DND-41 (cell line): ENCODE measurements around the gene TLE1.

Experiments
- ATAC-seq: fragments of 200-7000 bp; cut with Tn5 transposase; 3 replicates; pipeline ENCODE4 v1.9.1; 2021; ENCODE audit warnings: low read depth; ENCODE audit not compliant: insufficient read depth
- DNase-seq: peaks from one replicate; pipeline ENCODE4 v3.0.0-alpha.2; 2020
- H2AFZ ChIP-seq: 2 replicates; pipeline ENCODE4 v1.6.0; 2012; ENCODE audit warnings: low read depth, low read length
- H3K27ac ChIP-seq: 2 replicates; pipeline ENCODE4 v1.5.1; 2012; ENCODE audit warnings: low read length, inconsistent platforms
- H3K27me3 ChIP-seq: fragments of 200-600 bp; sonication (generic); 2 replicates; pipeline ENCODE4 v1.6.0; 2012; ENCODE audit warnings: low read length, mild to moderate bottlenecking, inconsistent platforms; ENCODE audit not compliant: insufficient read depth, poor library complexity
- H3K36me3 ChIP-seq: 2 replicates; pipeline ENCODE4 v1.5.1; 2012; ENCODE audit warnings: low read length, inconsistent platforms; ENCODE audit not compliant: insufficient read depth
- H3K4me1 ChIP-seq: 2 replicates; pipeline ENCODE4 v1.5.1; 2012; ENCODE audit warnings: mild to moderate bottlenecking, low read length; ENCODE audit not compliant: insufficient read depth
- H3K4me2 ChIP-seq: 2 replicates; pipeline ENCODE4 v1.6.0; 2012; ENCODE audit warnings: mild to moderate bottlenecking, moderate library complexity, low read length, inconsistent platforms; ENCODE audit not compliant: insufficient read depth
- H3K4me3 ChIP-seq, 2 experiments: fragments of 200-600 bp in 1 of 2; shearing (Covaris generic) in 1 of 2; 2 replicates each; pipeline ENCODE4 v1.5.1; 2012 to 2016; ENCODE audit warnings: inconsistent platforms in 2 of 2, low read length in 2 of 2, mild to moderate bottlenecking in 2 of 2, low read depth in 1 of 2, moderate library complexity in 1 of 2
- H3K79me2 ChIP-seq: 2 replicates; pipeline ENCODE4 v1.6.0; 2012; ENCODE audit warnings: low read length, inconsistent platforms; ENCODE audit not compliant: insufficient read depth
- H3K9ac ChIP-seq: 2 replicates; pipeline ENCODE4 v1.6.0; 2012; ENCODE audit warnings: low read depth, mild to moderate bottlenecking, inconsistent platforms, low read length, moderate library complexity
- H3K9me3 ChIP-seq: 2 replicates; pipeline ENCODE4 v1.5.1; 2012; ENCODE audit warnings: low read length, moderate library complexity, mild to moderate bottlenecking, inconsistent platforms; ENCODE audit not compliant: insufficient read depth, severe bottlenecking
- H4K20me1 ChIP-seq: 2 replicates; pipeline ENCODE4 v1.6.0; 2012; ENCODE audit warnings: low read length; ENCODE audit not compliant: insufficient read depth
- CTCF ChIP-seq: IDR thresholded peaks from 2 replicates; pipeline ENCODE4 v1.5.1; 2012; ENCODE audit warnings: borderline replicate concordance, low read length, moderate library complexity, mild to moderate bottlenecking; ENCODE audit not compliant: poor library complexity, severe bottlenecking; ENCODE audit errors: extremely low read depth
- EZH2 ChIP-seq: IDR thresholded peaks from 3 replicates; pipeline ENCODE4 v1.6.1; 2012; ENCODE audit warnings: borderline replicate concordance, low read depth, mild to moderate bottlenecking, moderate library complexity, low read length, inconsistent platforms; ENCODE audit not compliant: severe bottlenecking

The TLE1 gene

GRCh38 chr9:81589392-81589791 is 100.0 kb downstream of the TLE1 start:
- Histone ChIP-seq H3K27ac (no peak overlapping the region), H3K4me1 (no peaks in the 10 kb centered on the region), H3K36me3 (peaks cover 18% of the 10 kb centered on the region), H4K20me1 (no peaks in the 10 kb centered on the region), H2AFZ (no peak overlapping the region), H3K4me2 (no peak overlapping the region), H3K79me2 (no peaks in the 10 kb centered on the region), H3K9me3 (no peaks in the 10 kb centered on the region), H3K9ac (no peak overlapping the region), H3K27me3 (no peaks in the 10 kb centered on the region), H3K4me3 (no peak overlapping the region)
- ATAC-seq (no peak), DNase-seq (no peak)
- TF ChIP-seq CTCF (no peak), EZH2 (no peak)

GRCh38 chr9:81588148-81588871 is 101.0 kb downstream of the TLE1 start:
- H3K4me1 ChIP-seq, result no peaks in the 10 kb centered on the region
- no peak overlapping the region for H3K4me2 ChIP-seq
- DNase-seq (no peak), ATAC-seq (no peak)
- no peak overlapping the region for H3K4me3 ChIP-seq
- H3K27ac ChIP-seq, result no peak overlapping the region
- no peaks in the 10 kb centered on the region for H3K79me2 ChIP-seq
- H4K20me1 ChIP-seq, result no peaks in the 10 kb centered on the region
- no peaks in the 10 kb centered on the region for H3K27me3 ChIP-seq
- no peaks in the 10 kb centered on the region for H3K9me3 ChIP-seq
- TF ChIP-seq EZH2 (no peak), CTCF (no peak)
- H2AFZ ChIP-seq, result no peak overlapping the region
- H3K9ac ChIP-seq, result no peak overlapping the region
- peaks cover 26% of the 10 kb centered on the region for H3K36me3 ChIP-seq

DNA sequence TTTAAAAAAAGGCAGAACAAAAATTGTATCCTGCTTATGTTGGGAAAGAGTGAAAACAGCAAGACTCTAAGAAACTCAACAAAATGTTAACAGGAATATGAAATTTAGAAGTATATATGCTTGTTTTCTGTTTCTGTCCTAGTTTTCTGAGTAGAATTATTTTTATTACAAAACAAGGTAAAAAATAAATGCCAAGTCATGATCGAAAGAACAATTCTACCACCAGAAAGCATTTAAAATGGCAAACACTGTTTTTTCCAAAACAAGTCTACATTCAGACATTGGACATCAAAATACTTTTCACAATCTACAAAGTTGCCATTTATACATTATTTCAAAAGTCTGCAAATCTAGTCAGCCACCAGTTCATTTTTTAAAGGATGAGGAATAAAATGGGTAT is 102.6 kb downstream of the TLE1 start:
- Histone ChIP-seq H3K4me1 (no peaks in the 10 kb centered on the region), H3K9me3 (no peaks in the 10 kb centered on the region), H4K20me1 (no peaks in the 10 kb centered on the region), H3K4me3 (no peak overlapping the region), H3K27ac (no peak overlapping the region), H3K4me2 (no peak overlapping the region), H3K36me3 (peaks cover 22% of the 10 kb centered on the region), H2AFZ (no peak overlapping the region), H3K27me3 (no peaks in the 10 kb centered on the region), H3K79me2 (no peaks in the 10 kb centered on the region), H3K9ac (no peak overlapping the region)
- TF ChIP-seq CTCF (no peak), EZH2 (no peak)
- DNase-seq, result no peak
- no peak for ATAC-seq
